Type B pancreatic cell (in vitro differentiated cells): ENCODE data around the gene EIF4G1. TPM values are rescaled to one million over a fixed set of nuclear protein-coding genes. Genes with fewer than 3 reads are reported as not detected.

ENCODE experiments used
- DNase-seq: peaks from one replicate; pipeline ENCODE4 v3.0.0; 2021; ENCODE audit warnings: mixed read lengths; ENCODE audit not compliant: unreplicated experiment; ENCODE audit errors: extremely low spot score
- H3K27ac Mint-ChIP-seq: 2 replicates; pipeline ENCODE4 v1.8.0; 2021; ENCODE audit warnings: mild to moderate bottlenecking, mixed read lengths
- H3K27me3 Mint-ChIP-seq: 2 replicates; pipeline ENCODE4 v1.8.0; 2021; ENCODE audit warnings: mixed read lengths
- H3K36me3 Mint-ChIP-seq: 2 replicates; pipeline ENCODE4 v1.8.0; 2021; ENCODE audit warnings: mixed read lengths
- H3K4me1 Mint-ChIP-seq: one replicate; pipeline ENCODE4 v1.8.0; 2021; ENCODE audit warnings: mixed read lengths; ENCODE audit not compliant: unreplicated experiment
- H3K4me3 Mint-ChIP-seq: 2 replicates; pipeline ENCODE4 v1.8.0; 2021; ENCODE audit warnings: mild to moderate bottlenecking, mixed read lengths
- H3K9me3 Mint-ChIP-seq: 2 replicates; pipeline ENCODE4 v1.8.0; 2021; ENCODE audit warnings: mixed read lengths
- CTCF ChIP-seq: fragments of 200-600 bp; sonication (generic); conservative IDR thresholded peaks from 2 replicates; pipeline ENCODE4 v1.5.0; 2021; ENCODE audit warnings: antibody characterized with exemption, mild to moderate bottlenecking
- total RNA-seq: library from RNA; stranded (reverse); gene quantifications from 2 replicates; pipeline ENCODE4 v1.2.1, GENCODE V29; 2021; ENCODE audit warnings: low replicate concordance

EIF4G1 gene
- total RNA-seq, 1 donor from 2014 or later = 371 TPM

GRCh38 chr3:184384342-184384741 is 69.9 kb downstream of the EIF4G1 start:
- no peak for TF ChIP-seq CTCF
- no peak for DNase-seq
- Mint-ChIP-seq H3K36me3 (no peaks in the 10 kb centered on the region), H3K4me3 (no peak overlapping the region), H3K27ac (no peak overlapping the region), H3K4me1 (peaks cover under 1% of the 10 kb centered on the region), H3K9me3 (no peaks in the 10 kb centered on the region), H3K27me3 (peaks cover 29% of the 10 kb centered on the region)

Other genes with a start within 250 kb of the EIF4G1 start
- gene HTR3E, start 217.5 kb upstream of the EIF4G1 start, total RNA-seq = not detected in 2 replicates
- 43.9 and 48.5 TPM in 2 replicates for gene EIF2B5, start 179.2 kb upstream of the EIF4G1 start, total RNA-seq
- 70.8 and 84.8 TPM in 2 replicates for gene DVL3, start 159.2 kb upstream of the EIF4G1 start, total RNA-seq
- gene AP2M1, start 139.8 kb upstream of the EIF4G1 start, total RNA-seq = 249 and 298 TPM in 2 replicates
- gene ABCF3, start 128.4 kb upstream of the EIF4G1 start, total RNA-seq = 72.3 and 74.3 TPM in 2 replicates
- 23.7 and 38.7 TPM in 2 replicates for gene VWA5B2, start 85.0 kb upstream of the EIF4G1 start, total RNA-seq
- 55.7 and 55.8 TPM in 2 replicates for gene ALG3, start 65.6 kb upstream of the EIF4G1 start, total RNA-seq
- 6.4 and 10.2 TPM in 2 replicates for gene EEF1AKMT4, start 64.9 kb upstream of the EIF4G1 start, total RNA-seq
- gene CAMK2N2, start 53.1 kb upstream of the EIF4G1 start, total RNA-seq = 1.9 TPM in 2 replicates
- gene ECE2, start 38.6 kb upstream of the EIF4G1 start, total RNA-seq = not detected in 2 replicates
- gene PSMD2, start 15.4 kb upstream of the EIF4G1 start, total RNA-seq = 226 and 255 TPM in 2 replicates
- gene FAM131A, start 23.0 kb downstream of the EIF4G1 start, total RNA-seq = 13.2 and 18.3 TPM in 2 replicates
- gene CLCN2, start 47.0 kb downstream of the EIF4G1 start, total RNA-seq = 10.8 and 24.9 TPM in 2 replicates
- 87.8 and 90.5 TPM in 2 replicates for gene POLR2H, start 47.1 kb downstream of the EIF4G1 start, total RNA-seq
- 0.41 and 0.52 TPM in 2 replicates for gene THPO, start 63.6 kb downstream of the EIF4G1 start, total RNA-seq
- gene CHRD, start 65.4 kb downstream of the EIF4G1 start, total RNA-seq = 6.4 and 35.5 TPM in 2 replicates
- 57.7 and 65.0 TPM in 2 replicates for gene EPHB3, start 247.2 kb downstream of the EIF4G1 start, total RNA-seq